ENCODE measurements around the gene ZNF554. TPM values are rescaled to one million over a fixed set of nuclear protein-coding genes. Genes with fewer than 3 reads are reported as not detected.

Gene ZNF554
- total RNA-seq = 2.8 TPM

DNA sequence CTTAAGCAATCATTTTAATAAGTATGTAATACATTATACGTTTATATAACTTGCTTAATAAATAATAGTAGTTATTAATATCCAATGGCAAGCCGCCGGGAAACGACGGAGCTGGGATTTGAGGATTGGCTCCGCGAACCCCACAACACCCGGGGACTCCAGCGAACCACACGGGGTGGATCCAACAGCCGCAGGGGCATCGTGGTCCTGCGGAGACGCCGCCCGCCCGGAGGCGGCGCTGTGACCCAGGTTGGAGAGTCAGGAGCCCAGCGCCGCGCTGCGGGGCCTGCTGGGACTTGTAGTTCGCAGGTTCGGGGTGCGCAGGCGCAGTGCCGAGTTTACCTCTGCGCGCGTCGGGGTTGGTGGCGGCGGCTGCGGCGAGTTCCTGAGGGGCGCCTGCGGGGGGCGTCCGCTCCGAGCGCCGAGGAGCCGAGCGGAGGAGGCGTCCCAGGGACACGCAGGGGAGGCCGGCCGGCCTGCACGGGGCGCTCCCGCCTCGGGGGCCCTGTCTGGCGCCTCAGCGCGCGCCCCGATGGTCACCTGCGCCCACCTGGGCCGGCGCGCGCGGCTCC is at the start of gene ZNF554:
Gene ZNF554, plus strand, starts transcription at position 329 of the 572 bp plus-strand sequence. Its CDS starts 204 bp downstream, at position 533.
- DNase-seq (ENCODE audit: low spot score) = peak; percentile 96

GRCh38 chr19:2770055-2771013 is 49.3 kb upstream of the ZNF554 start:
- DNase-seq (ENCODE audit: low spot score) (no peak), ATAC-seq (peak; percentile 38)

More for the DNA sequence above, at the start of gene ZNF554:
- ATAC-seq = peak; percentile 97

- DNase-seq (ENCODE audit: low spot score) = no peak
- ATAC-seq = no peak
These were observed 47.6 kb upstream of the ZNF554 start for GRCh38 chr19:2771786-2772674.

DNA sequence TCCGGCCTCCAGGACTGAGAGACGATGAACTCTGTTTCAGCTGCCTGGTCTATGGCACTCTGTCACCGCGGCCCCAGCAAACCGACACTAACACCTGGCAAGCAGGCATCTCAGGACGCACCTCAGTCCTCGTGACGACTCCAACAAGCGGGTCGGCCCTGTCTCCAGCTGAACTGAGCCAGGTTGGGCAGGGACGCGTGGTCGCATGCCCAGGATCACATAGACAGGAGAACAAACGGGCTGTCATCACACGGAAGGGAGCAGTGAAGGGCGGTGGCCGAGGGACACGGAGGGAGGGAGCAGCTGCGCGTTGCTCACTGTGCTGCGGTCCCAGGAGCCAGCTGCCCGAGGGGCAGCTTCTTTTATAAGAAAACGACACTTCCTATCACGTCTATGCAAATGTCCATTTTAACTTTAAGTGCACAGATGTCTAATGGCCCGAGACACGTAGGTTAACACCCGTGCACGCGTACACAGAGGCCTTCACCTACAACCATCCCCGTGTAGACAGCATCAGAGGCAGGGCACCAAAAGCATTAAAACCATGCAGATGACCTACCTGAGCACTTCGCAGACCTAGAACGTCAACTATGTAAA is 45.5 kb upstream of the ZNF554 start:
- no peak for ATAC-seq
- no peak for DNase-seq (ENCODE audit: low spot score)

DNA sequence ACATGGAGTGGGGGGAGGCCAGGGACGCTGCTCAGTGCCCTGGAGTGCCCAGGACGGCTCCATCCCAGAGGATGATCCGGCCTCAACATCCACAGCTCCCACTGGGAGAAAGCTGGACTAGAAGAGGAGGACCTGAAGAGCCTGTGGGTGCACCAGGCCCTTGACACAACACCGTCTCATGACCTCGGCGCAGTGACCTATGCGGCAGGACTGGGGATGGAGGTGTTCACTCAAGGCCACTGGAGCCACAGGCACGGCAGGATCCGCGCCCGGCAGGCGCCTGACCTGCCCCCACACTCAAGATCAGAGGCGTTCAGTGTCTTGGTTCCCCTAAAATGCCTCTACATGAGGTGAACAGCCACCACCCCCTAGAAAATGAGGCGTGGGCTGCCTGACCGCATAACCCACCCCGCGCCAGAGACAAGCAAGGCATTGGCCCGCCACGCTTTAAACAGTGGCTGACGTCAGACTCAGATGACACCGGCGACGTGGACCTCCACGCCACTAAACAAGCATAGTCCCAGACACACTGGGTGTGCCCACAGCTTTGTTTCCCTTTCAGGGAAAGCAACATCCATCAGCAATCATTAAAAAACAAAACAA is 44.6 kb upstream of the ZNF554 start:
- ATAC-seq (no peak), DNase-seq (ENCODE audit: low spot score) (no peak)

DNA sequence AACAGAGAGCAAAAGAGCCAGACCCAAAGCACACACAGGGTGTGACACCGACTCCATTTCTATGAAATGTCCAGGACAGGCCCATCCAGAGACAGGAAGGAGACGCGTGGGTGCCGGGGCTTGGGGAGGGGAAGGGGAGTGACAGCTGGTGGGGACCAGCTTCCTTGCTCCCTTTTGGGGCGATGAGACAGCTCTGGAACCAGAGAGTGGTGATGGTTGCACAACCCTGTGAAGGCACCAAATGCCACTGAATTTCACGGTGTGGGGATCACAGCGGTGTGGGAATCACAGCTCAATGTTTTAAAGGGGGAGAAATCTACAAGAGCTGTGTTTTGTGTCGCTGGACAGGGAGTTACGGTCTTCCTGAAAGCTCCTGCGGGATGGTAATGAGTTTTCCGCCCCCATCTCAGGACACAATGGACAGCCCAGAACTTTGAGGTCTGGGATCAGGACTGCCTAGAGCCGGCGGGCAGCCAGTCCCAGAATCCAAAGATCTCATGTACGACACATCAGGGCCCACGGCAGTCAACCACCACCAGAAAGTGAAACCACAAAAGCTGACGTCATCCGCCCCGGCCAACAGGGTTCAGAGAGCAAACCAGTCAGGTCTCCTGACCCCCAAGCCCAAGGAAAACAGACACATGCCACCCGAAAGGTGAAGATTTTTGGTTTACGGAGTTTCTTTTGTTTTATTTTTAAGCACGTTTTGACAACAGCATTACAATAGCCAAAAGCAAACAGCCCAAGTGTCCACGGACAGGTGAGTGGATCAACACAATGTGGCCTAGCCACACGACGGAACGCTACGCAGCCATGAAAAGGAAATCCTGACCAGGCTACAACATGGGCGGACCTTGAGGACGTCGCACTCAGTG is 43.9 kb upstream of the ZNF554 start:
- peak; percentile 94 for ATAC-seq

DNA sequence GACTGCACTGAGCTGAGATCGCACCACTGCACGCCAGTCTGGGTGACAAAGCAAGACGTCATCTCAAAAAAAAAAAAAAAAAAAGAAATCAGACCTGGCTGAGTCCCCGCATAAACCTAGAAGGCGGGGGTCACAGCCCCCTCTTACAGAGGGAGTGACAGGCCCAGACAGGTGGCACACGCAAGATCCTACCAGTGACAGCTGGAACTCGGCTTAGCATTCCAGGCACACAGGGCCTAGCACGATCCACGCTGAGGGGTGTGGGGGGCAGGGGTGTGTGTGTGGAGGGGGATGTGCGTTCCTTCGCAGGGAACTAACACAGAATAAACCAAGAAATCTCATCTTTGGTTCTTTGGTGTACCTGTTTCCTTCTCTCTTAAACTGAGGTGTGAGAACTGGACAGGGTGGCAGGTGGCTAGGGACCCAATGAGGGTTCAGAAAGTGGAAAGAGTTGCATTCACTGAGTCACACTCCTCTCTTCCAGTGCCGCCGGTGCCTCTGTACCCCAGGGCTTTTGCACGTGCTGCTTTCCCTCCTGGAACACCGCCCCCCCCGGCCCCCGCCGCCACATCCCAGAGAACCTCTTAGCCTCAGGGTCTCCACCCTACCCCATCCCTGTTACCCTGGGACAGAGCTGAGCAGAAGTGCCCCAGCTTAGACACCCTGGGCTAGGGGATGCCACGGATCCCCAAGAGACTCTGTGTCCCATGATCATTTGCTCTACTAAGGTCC is 41.5 kb upstream of the ZNF554 start:
- no peak for ATAC-seq
- no peak for DNase-seq (ENCODE audit: low spot score)

More for the DNA sequence above, 43.9 kb upstream of the ZNF554 start:
- DNase-seq (ENCODE audit: low spot score) = peak; percentile 93

DNA sequence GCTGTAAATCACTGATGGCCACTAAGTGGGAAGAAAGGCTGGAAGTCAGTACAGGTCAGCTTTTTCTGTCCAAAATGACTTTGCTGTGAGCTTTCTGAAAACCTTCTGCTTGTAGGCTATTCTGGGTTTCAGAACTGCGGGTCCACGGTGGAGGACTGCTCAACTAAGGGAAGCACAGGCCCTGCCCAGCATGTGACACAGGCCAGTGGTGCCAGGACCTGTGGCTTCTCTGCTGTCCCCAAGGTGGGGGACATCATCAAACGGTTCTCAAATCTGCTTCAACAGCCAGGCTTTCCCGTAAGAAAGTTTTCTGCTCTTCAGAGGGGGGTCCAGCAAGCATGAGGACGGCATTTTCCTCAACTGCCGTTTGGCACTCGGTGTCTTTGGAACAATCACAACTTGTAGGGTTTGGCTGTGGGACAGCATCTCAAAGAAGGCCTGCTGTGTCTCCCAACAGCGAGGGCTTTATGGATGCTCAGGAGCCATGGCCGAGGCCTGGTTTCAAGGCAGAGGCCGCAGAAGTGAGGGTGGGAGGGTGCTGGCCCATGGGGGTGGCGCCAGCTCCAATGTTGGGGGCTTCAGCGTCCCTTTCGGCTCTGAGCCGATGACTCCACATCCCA is 40.4 kb upstream of the ZNF554 start:
- no peak for DNase-seq (ENCODE audit: low spot score)
- ATAC-seq = no peak

DNA sequence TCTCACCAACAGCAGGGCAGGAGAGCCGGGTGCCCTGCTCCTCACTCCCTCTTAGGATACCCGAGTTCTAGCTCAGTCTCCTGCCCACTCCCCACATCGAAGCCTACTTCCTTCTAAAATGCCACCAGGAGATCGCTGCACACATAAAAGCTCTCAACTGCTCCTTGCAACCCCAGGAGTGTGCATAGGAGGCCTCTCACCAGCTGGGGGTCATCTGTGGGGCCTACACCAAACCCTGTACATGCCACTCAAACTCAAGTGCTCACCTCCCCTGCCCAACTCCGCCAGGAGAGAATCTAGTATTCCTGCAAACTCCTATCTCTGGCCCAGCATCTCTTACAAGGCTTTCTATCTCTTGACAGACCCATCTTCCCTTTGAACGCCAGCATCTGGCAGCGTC is 39.4 kb upstream of the ZNF554 start:
- DNase-seq (ENCODE audit: low spot score) = no peak
- no peak for ATAC-seq

DNA sequence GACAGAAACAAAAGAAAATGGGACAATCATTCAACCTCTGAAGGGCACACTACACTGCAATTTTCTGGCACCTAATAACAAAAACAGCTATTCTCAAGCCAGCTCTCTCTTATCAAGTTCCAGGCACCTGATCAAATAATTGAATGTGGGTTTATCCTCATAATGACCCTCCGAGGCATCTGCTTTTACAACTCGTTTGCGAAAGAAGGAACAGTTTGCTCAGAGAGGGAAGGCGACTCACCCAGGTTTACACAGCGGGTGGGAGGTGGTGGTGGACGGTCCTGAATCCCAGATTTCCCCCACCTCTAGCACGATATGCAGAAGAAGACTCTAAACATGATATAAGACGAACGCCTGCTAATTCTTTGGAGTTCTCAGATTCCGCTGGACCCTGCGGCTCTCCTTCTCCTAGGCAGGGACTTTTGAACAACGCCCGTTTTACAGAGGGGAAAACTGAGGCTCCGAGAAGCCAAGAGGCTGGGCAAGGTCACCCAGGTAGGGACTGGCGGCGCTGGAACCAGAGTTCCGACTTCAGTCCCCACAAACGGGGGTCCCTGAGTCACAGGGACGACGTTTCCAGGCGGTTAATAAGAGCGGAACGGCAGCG is 37.2 kb upstream of the ZNF554 start:
- no peak for DNase-seq (ENCODE audit: low spot score)
- ATAC-seq = no peak

GRCh38 chr19:2782936-2783780 is 36.5 kb upstream of the ZNF554 start, which contains the start of gene SGTA:
Gene SGTA (minus strand): TSS chr19:2783273. CDS start chr19:2769068, 14,205 bp downstream.
- ATAC-seq (peak; percentile 83), DNase-seq (ENCODE audit: low spot score) (peak; percentile 99)

GRCh38 chr19:2783781-2784145 is 35.9 kb upstream of the ZNF554 start:
- no peak for ATAC-seq
- no peak for DNase-seq (ENCODE audit: low spot score)

DNA sequence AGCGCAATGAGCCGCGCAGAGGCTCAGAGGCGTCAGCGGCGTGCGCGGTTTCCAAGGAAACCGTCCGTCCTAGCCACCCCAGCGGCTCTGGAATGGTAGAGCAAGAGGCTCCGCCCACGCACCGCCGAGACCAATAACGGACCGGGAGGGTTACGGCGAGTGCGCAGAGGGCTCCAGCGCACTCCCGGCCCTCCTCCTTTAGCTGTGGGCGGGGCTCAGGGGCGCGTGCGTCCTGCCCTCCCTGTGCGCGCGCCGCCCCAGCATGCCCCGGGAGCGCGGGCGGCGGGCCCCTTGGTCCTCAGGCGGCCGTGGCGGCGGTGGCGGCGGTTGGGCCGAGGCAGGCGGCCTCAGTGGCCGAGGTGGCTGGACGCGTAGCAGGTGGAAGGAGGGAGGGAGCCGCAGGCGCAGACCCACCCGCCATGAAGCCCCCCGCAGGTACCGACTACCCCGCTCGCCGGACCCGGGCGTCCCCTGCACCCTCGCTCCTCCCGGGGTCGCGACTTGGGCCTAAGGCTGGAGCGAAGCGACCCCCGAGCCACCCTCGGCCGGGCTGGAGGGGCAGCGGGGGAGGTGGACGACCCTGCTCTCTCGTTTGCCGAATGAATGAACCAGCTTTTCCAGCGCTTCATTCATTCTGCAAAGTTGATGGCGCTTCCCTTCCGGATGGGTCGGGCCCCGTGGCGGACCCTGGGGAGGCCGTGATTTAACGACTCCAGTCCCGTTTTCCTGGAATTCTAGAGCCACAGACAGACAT is 34.2 kb upstream of the ZNF554 start, which contains the start of gene THOP1:
Gene THOP1, plus strand, starts transcription at position 260 of the 754 bp plus-strand sequence. Its CDS starts 160 bp downstream, at position 420.
- DNase-seq (ENCODE audit: low spot score) = peak; percentile 99
- ATAC-seq = peak; percentile 89

GRCh38 chr19:2787115-2787514 is 32.6 kb upstream of the ZNF554 start:
- no peak for DNase-seq (ENCODE audit: low spot score)
- no peak for ATAC-seq

DNA sequence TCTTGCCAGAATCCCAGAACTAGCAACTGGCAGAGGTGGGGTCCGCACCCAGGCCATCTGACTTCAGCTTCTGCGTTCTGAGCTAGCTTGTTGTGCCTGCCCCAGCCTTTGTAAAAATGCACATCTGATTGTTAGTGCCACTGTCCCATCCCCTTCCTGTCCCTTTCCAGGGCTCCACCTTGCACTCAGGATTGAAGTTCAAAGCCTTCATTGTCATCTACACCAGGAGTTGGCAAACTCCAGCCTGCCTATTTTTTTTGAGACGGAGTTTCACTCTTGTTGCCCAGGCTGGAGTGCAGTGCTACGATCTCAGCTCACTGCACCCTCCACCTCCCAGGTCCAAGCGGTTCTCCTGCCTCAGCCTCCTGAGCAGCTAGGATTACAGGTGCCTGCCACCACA is 31.4 kb upstream of the ZNF554 start:
- ATAC-seq (no peak), DNase-seq (ENCODE audit: low spot score) (no peak)

GRCh38 chr19:2790194-2790556 is 29.5 kb upstream of the ZNF554 start:
- DNase-seq (ENCODE audit: low spot score) (no peak), ATAC-seq (peak; percentile 44)
